Measurements from ENCODE around the gene PRKCH. TPM values are rescaled to one million over a fixed set of nuclear protein-coding genes. Genes with fewer than 3 reads are reported as not detected.

The PRKCH gene
- total RNA-seq, 1 experiment from 2014 or later = 170 TPM

- no peaks in the 10 kb centered on the region for H4K20me1 ChIP-seq (ENCODE audit: low read length)
- no peak for DNase-seq
- no peak for TF ChIP-seq EZH2phosphoT487 (IDR thresholded peaks at IDR 0.05; ENCODE audit: borderline replicate concordance, low read length)
- no peak for TF ChIP-seq CTCF (conservative IDR thresholded peaks at IDR 0.05; ENCODE audit: low read depth, low read length)
- no peak for TF ChIP-seq EZH2 (IDR thresholded peaks at IDR 0.05; ENCODE audit: low read length, unreplicated experiment)
- no peaks in the 10 kb centered on the region for H3K27me3 ChIP-seq (ENCODE audit: low read length)
- peaks cover 56% of the 10 kb centered on the region for H3K4me1 ChIP-seq (ENCODE audit: insufficient read depth, low read length)
- H3K9me3 ChIP-seq (ENCODE audit: low read length) = no peaks in the 10 kb centered on the region
- no TSS peak for BruUV-seq (replicated peaks)
- H3K9ac ChIP-seq (ENCODE audit: low read length) = no peak overlapping the region
- H3K9me2 ChIP-seq (replicated peaks; ENCODE audit: low read length) = no peaks in the 10 kb centered on the region
- intact Hi-C loops (cut with micrococcal nuclease) = no loop called here
- no peaks in the 10 kb centered on the region for H3K79me2 ChIP-seq (ENCODE audit: low read length)
- H2AFZ ChIP-seq (ENCODE audit: low read length) = no peak overlapping the region
- H3K27ac ChIP-seq (ENCODE audit: low read length) = no peak overlapping the region
- H3K36me3 ChIP-seq (ENCODE audit: low read depth, low read length) = no peaks in the 10 kb centered on the region
- no peak overlapping the region for H3K4me2 ChIP-seq (ENCODE audit: low read length)
- no peak for ATAC-seq
- H3F3A ChIP-seq (ENCODE audit: low read length, unreplicated experiment) = peaks cover 4% of the 10 kb centered on the region
- H3K4me3 ChIP-seq (ENCODE audit: low read length) = no peak overlapping the region
- ChIA-PET POLR2A (ENCODE audit: unreplicated experiment) (interaction anchor here (0.6 kb wide), 1 partner anchor 44 kb away, joined by 8 read pairs; no protein-coding TSS in a partner anchor), CTCF (no interaction called here)
These were observed 197.0 kb downstream of the PRKCH start for GRCh38 chr14:61518403-61518802.

GRCh38 chr14:61519106-61519505 lies 197.7 kb downstream of the PRKCH start:
- H3K4me2 ChIP-seq (ENCODE audit: low read length) = no peak overlapping the region
- no peak overlapping the region for H3K4me3 ChIP-seq (ENCODE audit: low read length)
- CTCF ChIA-PET = no interaction called here
- BruUV-seq (replicated peaks) = no TSS peak
- H3K9me3 ChIP-seq (ENCODE audit: low read length) = no peaks in the 10 kb centered on the region
- H3K9ac ChIP-seq (ENCODE audit: low read length) = no peak overlapping the region
- no peaks in the 10 kb centered on the region for H3K79me2 ChIP-seq (ENCODE audit: low read length)
- H2AFZ ChIP-seq (ENCODE audit: low read length) = no peak overlapping the region
- peaks cover 57% of the 10 kb centered on the region for H3K4me1 ChIP-seq (ENCODE audit: insufficient read depth, low read length)
- no peak overlapping the region for H3K27ac ChIP-seq (ENCODE audit: low read length)
- DNase-seq (no peak), ATAC-seq (no peak)
- peaks cover 11% of the 10 kb centered on the region for H3F3A ChIP-seq (ENCODE audit: low read length, unreplicated experiment)
- H3K27me3 ChIP-seq (ENCODE audit: low read length) = no peaks in the 10 kb centered on the region
- POLR2A ChIA-PET (ENCODE audit: unreplicated experiment) = no interaction called here
- no peaks in the 10 kb centered on the region for H3K36me3 ChIP-seq (ENCODE audit: low read depth, low read length)
- H4K20me1 ChIP-seq (ENCODE audit: low read length) = no peaks in the 10 kb centered on the region
- TF ChIP-seq CTCF (conservative IDR thresholded peaks at IDR 0.05; ENCODE audit: low read depth, low read length) (no peak), EZH2 (IDR thresholded peaks at IDR 0.05; ENCODE audit: low read length, unreplicated experiment) (no peak), EZH2phosphoT487 (IDR thresholded peaks at IDR 0.05; ENCODE audit: borderline replicate concordance, low read length) (no peak)
- intact Hi-C loops (cut with micrococcal nuclease) = no loop called here
- no peaks in the 10 kb centered on the region for H3K9me2 ChIP-seq (replicated peaks; ENCODE audit: low read length)

GRCh38 chr14:61519735-61520134 lies 198.4 kb downstream of the PRKCH start:
- CTCF ChIA-PET = interaction anchor here (0.6 kb wide), 1 partner anchor 81 kb away, joined by 3 read pairs; no protein-coding TSS in a partner anchor
- POLR2A ChIA-PET (ENCODE audit: unreplicated experiment) = interaction anchor here (0.7 to 1.2 kb wide), 2 partner anchors 37 to 47 kb away, joined by 5 to 6 read pairs; no protein-coding TSS in a partner anchor

More at GRCh38 chr14:61519735-61520134, 198.4 kb downstream of the PRKCH start:
- Histone ChIP-seq H3K27ac (ENCODE audit: low read length) (no peak overlapping the region), H3F3A (ENCODE audit: low read length, unreplicated experiment) (peaks cover 14% of the 10 kb centered on the region), H3K9me2 (replicated peaks; ENCODE audit: low read length) (no peaks in the 10 kb centered on the region), H3K79me2 (ENCODE audit: low read length) (no peaks in the 10 kb centered on the region), H3K9ac (ENCODE audit: low read length) (no peak overlapping the region), H3K4me2 (ENCODE audit: low read length) (no peak overlapping the region), H2AFZ (ENCODE audit: low read length) (no peak overlapping the region), H3K9me3 (ENCODE audit: low read length) (no peaks in the 10 kb centered on the region), H3K4me1 (ENCODE audit: insufficient read depth, low read length) (peaks cover 57% of the 10 kb centered on the region), H4K20me1 (ENCODE audit: low read length) (no peaks in the 10 kb centered on the region), H3K36me3 (ENCODE audit: low read depth, low read length) (no peaks in the 10 kb centered on the region), H3K27me3 (ENCODE audit: low read length) (no peaks in the 10 kb centered on the region), H3K4me3 (ENCODE audit: low read length) (no peak overlapping the region)
- DNase-seq (no peak), ATAC-seq (no peak)
- BruUV-seq (replicated peaks) = no TSS peak
- intact Hi-C loops (cut with micrococcal nuclease) = no loop called here
- no peak for TF ChIP-seq EZH2phosphoT487 (IDR thresholded peaks at IDR 0.05; ENCODE audit: borderline replicate concordance, low read length)
- no peak for TF ChIP-seq EZH2 (IDR thresholded peaks at IDR 0.05; ENCODE audit: low read length, unreplicated experiment)
- TF ChIP-seq CTCF (conservative IDR thresholded peaks at IDR 0.05; ENCODE audit: low read depth, low read length) = no peak
